Upper lobe of right lung (tissue), 1 donor: ENCODE measurements around the gene TLR5. TPM values are rescaled to one million over a fixed set of nuclear protein-coding genes. Genes with fewer than 3 reads are reported as not detected.
A peak's percentile ranks its signal among the peaks of the same experiment; 100 is the strongest.

Experiments used
- ATAC-seq: fragments of 200-7000 bp; cut with Tn5 transposase; one replicate; pipeline ENCODE4 v1.9.1; 2020; ENCODE audit warnings: mild to moderate bottlenecking, moderate library complexity
- DNase-seq: peaks from one replicate; pipeline ENCODE4 v3.0.0-alpha.2; 2020
- H3K27ac ChIP-seq: fragments of 200-600 bp; one replicate; pipeline ENCODE4 v1.8.0; 2022
- H3K27me3 ChIP-seq: fragments of 200-600 bp; one replicate; pipeline ENCODE4 v1.8.0; 2022; ENCODE audit warnings: mild to moderate bottlenecking
- H3K36me3 ChIP-seq: fragments of 200-600 bp; one replicate; pipeline ENCODE4 v1.8.0; 2022
- H3K4me1 ChIP-seq: fragments of 200-600 bp; one replicate; pipeline ENCODE4 v1.8.0; 2022
- H3K4me3 ChIP-seq: fragments of 200-600 bp; one replicate; pipeline ENCODE4 v1.8.0; 2022; ENCODE audit warnings: mild to moderate bottlenecking
- H3K9me3 ChIP-seq: fragments of 200-600 bp; one replicate; pipeline ENCODE4 v1.8.0; 2022
- CTCF ChIP-seq: fragments of 200-600 bp; IDR thresholded peaks from one replicate; pipeline ENCODE4 v1.8.0; 2022; ENCODE audit warnings: antibody characterized with exemption
- intact Hi-C: fragments of 100-400 bp; cut with DNase I; formaldehyde crosslinking; loops from one replicate; pipeline ENCODE4 v1.11.0; 2022
- total RNA-seq: library from RNA; stranded (reverse); fragmentation: NEBNext Ultra II Directional; extraction: Animal tissue kit (Norgen Biotek cat#: 25700); gene quantifications from one replicate; pipeline ENCODE4 v1.2.1, GENCODE V29; 2021
- donor health status: DM: no; HTN: yes; CAD: no; lungs with severe emphysema.

The TLR5 gene
- total RNA-seq, 1 donor from 2014 or later = 22.3 TPM

- no peak overlapping the region for H3K4me3 ChIP-seq
- no peaks in the 10 kb centered on the region for H3K36me3 ChIP-seq
- H3K27me3 ChIP-seq = no peaks in the 10 kb centered on the region
- ATAC-seq = no peak
- no peak for DNase-seq
- H3K9me3 ChIP-seq = no peaks in the 10 kb centered on the region
- peaks cover 18% of the 10 kb centered on the region for H3K4me1 ChIP-seq
- intact Hi-C loops = no loop called here
- H3K27ac ChIP-seq = no peak overlapping the region
- no peak for TF ChIP-seq CTCF
Observed at GRCh38 chr1:223147409-223147808, 4.4 kb upstream of the TLR5 start.

GRCh38 chr1:223146745-223147144 is 3.7 kb upstream of the TLR5 start:
- DNase-seq (no peak), ATAC-seq (no peak)
- Histone ChIP-seq H3K27me3 (no peaks in the 10 kb centered on the region), H3K27ac (no peak overlapping the region), H3K4me1 (peaks cover 24% of the 10 kb centered on the region), H3K36me3 (no peaks in the 10 kb centered on the region), H3K9me3 (no peaks in the 10 kb centered on the region), H3K4me3 (no peak overlapping the region)
- no peak for TF ChIP-seq CTCF
- intact Hi-C loops = no loop called here

- intact Hi-C loops = no loop called here
- no peak for ATAC-seq
Observed at GRCh38 chr1:223144914-223145313, 1.9 kb upstream of the TLR5 start.

GRCh38 chr1:223144431-223144830 is 1.4 kb upstream of the TLR5 start:
- H3K4me3 ChIP-seq = no peak overlapping the region
- H3K4me1 ChIP-seq = peaks cover 24% of the 10 kb centered on the region
- ATAC-seq (no peak), DNase-seq (no peak)
- H3K27ac ChIP-seq = no peak overlapping the region
- no peaks in the 10 kb centered on the region for H3K9me3 ChIP-seq
- no peaks in the 10 kb centered on the region for H3K36me3 ChIP-seq
- TF ChIP-seq CTCF = no peak
- no peaks in the 10 kb centered on the region for H3K27me3 ChIP-seq
- intact Hi-C loops = no loop called here

More at GRCh38 chr1:223144914-223145313, 1.9 kb upstream of the TLR5 start:
- H3K36me3 ChIP-seq = no peaks in the 10 kb centered on the region
- no peaks in the 10 kb centered on the region for H3K27me3 ChIP-seq
- H3K9me3 ChIP-seq = no peaks in the 10 kb centered on the region
- H3K27ac ChIP-seq = no peak overlapping the region
- no peak for DNase-seq
- no peak for TF ChIP-seq CTCF
- no peak overlapping the region for H3K4me3 ChIP-seq
- H3K4me1 ChIP-seq = peaks cover 24% of the 10 kb centered on the region

- Histone ChIP-seq H3K4me3 (peak overlapping the region; percentile 66), H3K27ac (peak overlapping the region; percentile 72), H3K4me1 (peaks cover 24% of the 10 kb centered on the region), H3K9me3 (no peaks in the 10 kb centered on the region), H3K36me3 (no peaks in the 10 kb centered on the region), H3K27me3 (no peaks in the 10 kb centered on the region)
- peak; percentile 62 for ATAC-seq
- peak; percentile 88 for DNase-seq
- intact Hi-C loops = no loop called here
- TF ChIP-seq CTCF = no peak
Observed at GRCh38 chr1:223143537-223144248, 645 bp upstream of the TLR5 start.
